GM12878 (cell line): Measurements from ENCODE around the gene FRMD5.

Experiments used
- CEBPB ChIP-seq, 2 experiments: fragments of 150-350 bp in 1 of 2; IDR thresholded peaks; 2 replicates each; pipeline ENCODE4 v1.6.1; 2012 to 2014; ENCODE audit warnings: low read depth in 2 of 2, low read length in 2 of 2, borderline replicate concordance in 1 of 2, inconsistent platforms in 1 of 2
- CREB1 ChIP-seq: IDR thresholded peaks from 2 replicates; pipeline ENCODE4 v1.6.1; 2012; ENCODE audit warnings: low read depth, mild to moderate bottlenecking, inconsistent platforms
- CTCF ChIP-seq, 3 experiments: IDR thresholded peaks in 2 of 3; conservative IDR thresholded peaks in 1 of 3; 2 replicates each; pipeline ENCODE4 v1.5.1; 2011; ENCODE audit warnings: low read depth in 3 of 3, low read length in 3 of 3, mild to moderate bottlenecking in 3 of 3, control low read depth in 2 of 3, moderate library complexity in 2 of 3, inconsistent platforms in 1 of 3, mixed read lengths in 1 of 3; ENCODE audit not compliant: control insufficient read depth in 2 of 3, insufficient read depth in 1 of 3; ENCODE audit errors: extremely low read depth in 1 of 3
- IKZF1 ChIP-seq: fragments of 450-650 bp; conservative IDR thresholded peaks from 2 replicates; pipeline ENCODE4 v1.6.1; 2017; ENCODE audit warnings: antibody characterized with exemption, mild to moderate bottlenecking
- MAX ChIP-seq: IDR thresholded peaks from 2 replicates; pipeline ENCODE4 v1.6.1; 2012; ENCODE audit warnings: low read depth, low read length, improper control_type of control experiment
- NFIC ChIP-seq: IDR thresholded peaks from 2 replicates; pipeline ENCODE4 v1.6.1; 2012; ENCODE audit warnings: low read depth, mild to moderate bottlenecking, inconsistent platforms, low read length, moderate library complexity
- NFXL1 ChIP-seq: fragments of 450-650 bp; IDR thresholded peaks from 2 replicates; pipeline ENCODE4 v1.6.1; 2017; ENCODE audit warnings: antibody characterized with exemption, mild to moderate bottlenecking, borderline replicate concordance
- NRF1 ChIP-seq: conservative IDR thresholded peaks from 2 replicates; pipeline ENCODE4 v1.6.1; 2011; ENCODE audit warnings: mild to moderate bottlenecking, low read depth, low read length, improper control_type of control experiment
- POLR2A ChIP-seq: IDR thresholded peaks from 2 replicates; pipeline ENCODE4 v1.6.1; 2011; ENCODE audit warnings: low read depth, mild to moderate bottlenecking, low read length
- POLR2AphosphoS2 ChIP-seq: IDR thresholded peaks from 2 replicates; pipeline ENCODE4 v1.6.1; 2011; ENCODE audit warnings: low read depth, mild to moderate bottlenecking, low read length, improper control_type of control experiment, moderate library complexity
- RAD21 ChIP-seq: IDR thresholded peaks from 2 replicates; pipeline ENCODE4 v1.6.1; 2011; ENCODE audit warnings: mild to moderate bottlenecking, low read depth, low read length, moderate library complexity; ENCODE audit not compliant: insufficient read depth
- SMAD1 ChIP-seq: fragments of 450-650 bp; IDR thresholded peaks from 2 replicates; pipeline ENCODE4 v1.6.1; 2018; ENCODE audit warnings: mild to moderate bottlenecking, low read depth; ENCODE audit not compliant: partially characterized antibody
- YY1 ChIP-seq: IDR thresholded peaks from 2 replicates; pipeline ENCODE4 v1.6.1; 2011; ENCODE audit warnings: low read depth, mild to moderate bottlenecking, low read length
- ZBTB11 ChIP-seq: fragments of 450-650 bp; formaldehyde crosslinking; IDR thresholded peaks from 2 replicates; pipeline ENCODE4 v1.5.0; 2022; ENCODE audit warnings: mild to moderate bottlenecking, missing genetic modification characterization

- no peak for TF ChIP-seq SMAD1
- TF ChIP-seq ZBTB11, result no peak
- no peak for TF ChIP-seq CTCF (IDR thresholded peaks at IDR 0.05 in 2 of 3, conservative IDR thresholded peaks at IDR 0.05 in 1 of 3; ENCODE audit: control insufficient read depth in 2 of 3, extremely low read depth in 1 of 3, insufficient read depth in 1 of 3, low read depth in 3 of 3, low read length in 3 of 3)
- TF ChIP-seq RAD21, result no peak
- TF ChIP-seq POLR2A, result no peak
- TF ChIP-seq NFIC, result no peak
- no peak for TF ChIP-seq NFXL1
- TF ChIP-seq POLR2AphosphoS2, result no peak
- TF ChIP-seq CEBPB (IDR thresholded peaks at IDR 0.05; ENCODE audit: borderline replicate concordance in 1 of 2, low read depth in 2 of 2, low read length in 2 of 2), result no peak
- no peak for TF ChIP-seq IKZF1
- no peak for TF ChIP-seq MAX
- no peak for TF ChIP-seq NRF1
- TF ChIP-seq YY1, result no peak
- TF ChIP-seq CREB1, result no peak
Observed at GRCh38 chr15:43887901-43888300, 307.2 kb downstream of the FRMD5 start.
